Measurements from ENCODE around the gene MFAP3. TPM values are rescaled to one million over a fixed set of nuclear protein-coding genes. Genes with fewer than 3 reads are reported as not detected.
A peak's percentile ranks its signal among the peaks of the same experiment; 100 is the strongest.

The MFAP3 gene
- total RNA-seq, 4 donors from 2014 or later, result 20.2 to 43.3 (median 27.3) TPM

- no peak overlapping the region for H3K4me3 ChIP-seq (ENCODE audit: low read depth, poor library complexity, severe bottlenecking)
- intact Hi-C loops (cut with DNase I; ENCODE audit: low total_unique reads), result no loop called here
- TF ChIP-seq CTCF (IDR thresholded peaks at IDR 0.05) (no peak), POLR2A (IDR thresholded peaks at IDR 0.05) (no peak)
- no peak for DNase-seq (ENCODE audit: low spot score in 2 of 2)
These were observed 12.8 kb upstream of the MFAP3 start for GRCh38 chr5:154025951-154026350.

DNA sequence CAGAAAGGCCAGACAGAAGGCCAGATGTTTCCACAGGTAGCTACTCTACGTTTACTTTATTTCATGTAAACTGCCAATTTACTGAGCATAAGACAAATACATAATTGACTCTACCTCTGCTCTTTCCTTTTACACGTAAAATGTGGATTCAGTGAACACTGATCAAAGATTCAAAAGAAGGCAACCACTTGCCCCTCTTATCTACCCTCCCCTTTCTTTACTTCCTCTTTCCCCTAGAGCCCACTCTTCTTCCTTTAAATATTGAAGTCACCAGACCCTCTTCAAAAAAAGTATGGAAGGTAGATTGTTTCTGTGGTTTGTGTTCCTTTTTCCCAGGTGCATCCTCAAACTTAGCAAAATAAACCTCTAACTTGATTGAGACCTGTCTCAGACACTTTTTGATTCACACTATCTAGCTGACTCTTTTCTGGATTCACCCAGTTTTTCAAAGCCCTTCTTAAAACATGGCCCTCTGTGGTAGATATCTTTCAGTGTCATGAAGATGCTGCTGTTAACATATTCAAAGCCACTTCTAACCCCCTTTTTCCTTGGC lies 6.8 kb upstream of the MFAP3 start:
- DNase-seq (ENCODE audit: low spot score in 2 of 2), result no peak
- TF ChIP-seq POLR2A (IDR thresholded peaks at IDR 0.05) (no peak), CTCF (IDR thresholded peaks at IDR 0.05) (no peak)
- no peak overlapping the region for H3K4me3 ChIP-seq (ENCODE audit: low read depth, poor library complexity, severe bottlenecking)
- WGBS, 2 donors, result 88 to 94% methylated on average over 2 of the region's 2 CpGs
- intact Hi-C loops (cut with DNase I; ENCODE audit: low total_unique reads), result no loop called here

DNA sequence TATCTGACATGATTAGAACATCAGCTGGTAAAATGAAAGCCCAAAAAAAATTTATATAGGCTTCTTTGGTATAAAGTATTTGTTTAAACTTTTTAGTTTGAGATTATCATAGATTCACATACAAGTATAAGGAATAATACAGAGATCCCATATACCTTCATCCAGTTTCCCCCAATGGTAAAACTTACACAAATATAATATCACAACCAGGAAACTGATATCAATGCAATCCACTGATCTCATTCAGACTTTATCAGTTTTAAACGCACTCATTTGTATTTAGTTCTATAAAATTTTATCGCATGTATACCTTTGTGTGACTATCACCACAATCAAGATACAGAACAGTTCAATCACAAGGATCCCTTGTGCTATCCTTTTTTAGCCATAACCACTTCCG lies 3.8 kb upstream of the MFAP3 start:
- no peak overlapping the region for H3K4me3 ChIP-seq (ENCODE audit: low read depth, poor library complexity, severe bottlenecking)
- no peak for TF ChIP-seq POLR2A (IDR thresholded peaks at IDR 0.05)
- no peak for TF ChIP-seq CTCF (IDR thresholded peaks at IDR 0.05)
- intact Hi-C loops (cut with DNase I; ENCODE audit: low total_unique reads), result no loop called here
- no peak for DNase-seq (ENCODE audit: low spot score in 2 of 2)
- 93 to 95% methylated on average over 3 of the region's 3 CpGs for WGBS, 2 donors

DNA sequence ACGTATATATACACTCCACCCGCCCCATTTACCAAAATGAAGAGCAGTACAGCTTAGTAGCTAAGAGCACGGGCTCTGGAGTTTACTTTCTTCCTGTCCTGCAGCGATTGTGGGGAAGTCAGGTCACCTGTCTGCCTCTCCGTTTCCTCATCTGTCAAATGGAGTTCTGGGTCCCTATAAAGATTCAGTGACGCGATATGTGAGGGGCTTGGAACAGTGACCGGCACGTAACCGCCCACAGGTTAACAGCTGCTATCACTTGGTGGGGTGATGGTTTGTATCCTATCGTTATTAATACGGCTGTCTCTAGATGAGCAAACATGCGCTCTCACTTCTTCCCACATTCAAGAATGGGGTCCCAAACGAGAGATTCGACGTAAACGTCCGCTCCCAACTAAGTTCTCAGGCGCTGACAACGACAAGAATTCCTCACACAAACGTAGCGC lies 483 bp upstream of the MFAP3 start:
- DNase-seq (ENCODE audit: low spot score in 2 of 2), result no peak
- H3K4me3 ChIP-seq (ENCODE audit: low read depth, poor library complexity, severe bottlenecking), result peak overlapping the region; percentile 84
- intact Hi-C loops (cut with DNase I; ENCODE audit: low total_unique reads), result no loop called here
- TF ChIP-seq POLR2A (IDR thresholded peaks at IDR 0.05) (no peak), CTCF (IDR thresholded peaks at IDR 0.05) (no peak)
- 1% methylated on average over 22 of the region's 22 CpGs for whole genome bisulfite sequencing, 2 donors

DNA sequence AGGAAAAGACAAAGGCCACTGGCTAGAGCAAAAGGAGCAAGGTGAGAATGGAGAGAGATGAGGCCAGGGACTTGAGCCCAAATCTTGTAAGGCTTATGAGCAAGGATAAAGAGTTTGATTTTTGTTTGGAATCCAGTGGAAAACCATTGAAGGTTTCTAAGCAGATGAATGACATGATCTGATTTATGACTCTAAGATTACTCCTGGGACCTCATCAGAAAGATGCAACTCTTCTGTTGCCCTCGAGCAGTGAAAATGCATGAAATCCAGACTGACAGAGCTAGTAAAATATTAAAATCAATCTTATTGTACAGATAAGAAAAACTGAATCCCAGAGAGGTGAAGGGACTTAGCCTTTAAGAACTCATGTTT lies 677 bp downstream of the MFAP3 start:
- intact Hi-C loops (cut with DNase I; ENCODE audit: low total_unique reads), result no loop called here
- 21 to 26% methylated on average over 1 of the region's 1 CpG for WGBS, 2 donors
- no peak for DNase-seq (ENCODE audit: low spot score in 2 of 2)
- TF ChIP-seq CTCF (IDR thresholded peaks at IDR 0.05) (no peak), POLR2A (IDR thresholded peaks at IDR 0.05) (no peak)
- peak overlapping the region; percentile 84 for H3K4me3 ChIP-seq (ENCODE audit: low read depth, poor library complexity, severe bottlenecking)

- H3K4me3 ChIP-seq (ENCODE audit: low read depth, poor library complexity, severe bottlenecking), result no peak overlapping the region
- DNase-seq (ENCODE audit: low spot score in 2 of 2), result no peak
- intact Hi-C loops (cut with DNase I; ENCODE audit: low total_unique reads), result no loop called here
- TF ChIP-seq CTCF (IDR thresholded peaks at IDR 0.05) (no peak), POLR2A (IDR thresholded peaks at IDR 0.05) (no peak)
- WGBS, 2 donors, result 18 to 19% methylated on average over 2 of the region's 2 CpGs
These were observed 4.0 kb downstream of the MFAP3 start for GRCh38 chr5:154042766-154043165.

Measured in lower leg skin (tissue), 4 donors.